Epithelial cell of esophagus (primary cell): ENCODE measurements around the gene BPI.
A peak's percentile ranks its signal among the peaks of the same experiment; 100 is the strongest.

Source experiments
- DNase-seq: peaks from one replicate; pipeline ENCODE4 v3.0.0; 2010; ENCODE audit warnings: low read depth
- H3K4me3 ChIP-seq: 2 replicates; pipeline ENCODE4 v1.5.1; 2011; ENCODE audit warnings: mild to moderate bottlenecking, low read length, control low read depth
- CTCF ChIP-seq: IDR thresholded peaks from 2 replicates; pipeline ENCODE4 v1.5.1; 2011; ENCODE audit warnings: low read depth, mild to moderate bottlenecking, low read length, control low read depth, inconsistent platforms; ENCODE audit not compliant: insufficient read depth; ENCODE audit errors: missing control alignments

Gene BPI

GRCh38 chr20:38321959-38322598, 18.1 kb downstream of the BPI start:
- peak; percentile 70 for DNase-seq
- no peak overlapping the region for H3K4me3 ChIP-seq

GRCh38 chr20:38324159-38324558, 20.2 kb downstream of the BPI start:
- no peak for DNase-seq
- TF ChIP-seq CTCF = no peak
- H3K4me3 ChIP-seq = no peak overlapping the region

More at GRCh38 chr20:38321959-38322598, 18.1 kb downstream of the BPI start:
- TF ChIP-seq CTCF = peak; percentile 79

GRCh38 chr20:38325167-38325566, 21.2 kb downstream of the BPI start:
- no peak for TF ChIP-seq CTCF
- no peak for DNase-seq
- H3K4me3 ChIP-seq = no peak overlapping the region

DNA sequence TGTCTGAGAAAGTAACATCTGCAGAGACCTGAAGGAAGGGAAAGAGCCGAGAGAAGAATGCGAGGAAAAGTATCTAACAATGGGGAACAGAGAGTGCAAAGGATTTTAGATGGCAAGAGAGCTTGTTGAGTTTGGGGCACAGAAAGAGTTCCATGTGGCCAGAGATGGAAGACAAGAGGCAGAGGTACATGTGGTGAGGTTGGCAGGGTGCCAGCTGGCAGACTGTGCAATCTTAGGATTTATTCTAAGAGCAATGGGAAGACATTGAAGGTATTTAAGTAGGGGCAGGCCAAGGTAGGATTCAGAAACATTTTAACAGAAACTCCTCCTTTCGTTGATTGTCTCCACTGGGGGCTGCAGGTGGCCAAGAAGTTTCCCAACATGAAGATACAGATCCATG, 21.9 kb downstream of the BPI start:
- DNase-seq = no peak
- no peak for TF ChIP-seq CTCF
- H3K4me3 ChIP-seq = no peak overlapping the region

DNA sequence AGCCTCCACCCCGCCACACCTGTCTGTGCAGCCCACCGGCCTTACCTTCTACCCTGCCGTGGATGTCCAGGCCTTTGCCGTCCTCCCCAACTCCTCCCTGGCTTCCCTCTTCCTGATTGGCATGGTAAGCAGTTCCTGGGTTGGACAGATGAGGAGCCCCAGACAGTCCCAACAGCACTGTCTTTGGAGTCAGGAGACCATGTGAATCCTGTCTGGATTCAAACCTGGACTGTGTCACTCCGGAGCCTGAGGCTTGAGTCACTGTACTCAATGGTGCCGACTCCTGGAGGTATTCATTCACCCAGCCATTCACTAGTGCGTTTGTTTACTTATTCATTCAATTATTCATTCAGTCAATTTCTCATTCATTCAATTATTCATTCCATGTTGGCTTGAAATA, 22.4 kb downstream of the BPI start:
- peak; percentile 35 for DNase-seq
- no peak overlapping the region for H3K4me3 ChIP-seq
- TF ChIP-seq CTCF = no peak

- no peak overlapping the region for H3K4me3 ChIP-seq
- no peak for TF ChIP-seq CTCF
- no peak for DNase-seq
These were observed 26.7 kb downstream of the BPI start for GRCh38 chr20:38330638-38331037.

DNA sequence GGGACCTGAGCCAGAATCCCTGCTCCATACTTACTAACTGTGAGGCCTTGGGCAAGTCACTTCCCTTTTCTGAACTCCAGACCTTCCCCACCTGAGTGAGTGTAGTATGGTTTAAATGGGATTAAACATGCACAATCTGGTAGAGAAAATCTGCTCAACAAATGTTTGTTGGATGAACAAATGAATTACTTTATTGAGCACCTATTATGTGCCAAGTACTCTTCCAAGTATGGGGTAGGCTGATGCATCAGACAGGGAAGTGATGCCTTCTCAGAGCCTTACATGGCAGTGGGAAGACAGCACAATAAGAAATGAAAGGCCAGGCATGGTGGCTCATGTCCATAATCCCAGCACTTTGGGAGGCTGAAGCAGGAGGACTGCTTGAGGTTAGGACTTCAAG, 27.3 kb downstream of the BPI start:
- no peak for DNase-seq
- TF ChIP-seq CTCF = no peak
- H3K4me3 ChIP-seq = no peak overlapping the region
